Kidney (tissue), 14 donors: ENCODE results near the gene RBMS1. TPM values are rescaled to one million over a fixed set of nuclear protein-coding genes. Genes with fewer than 3 reads are reported as not detected.

Experiments used
- DNase-seq, 5 donors: peaks; one replicate each; pipeline ENCODE4 v3.0.0-alpha.2; 2013 to 2020
- FAIRE-seq: peaks from 2 replicates; lab custom pipeline; 2012; peaks lifted over from hg19 to GRCh38; lab: Jason Lieb, UNC
- H3K27ac ChIP-seq, 2 donors: one replicate each; pipeline ENCODE4 v1.7.0; 2013; ENCODE audit warnings: low read depth in 2 of 2, low read length in 2 of 2, inconsistent platforms in 1 of 2
- H3K27me3 ChIP-seq: one replicate; pipeline ENCODE4 v1.7.1; 2013; ENCODE audit warnings: low read length, inconsistent platforms; ENCODE audit not compliant: control insufficient read depth, insufficient read depth
- H3K36me3 ChIP-seq, 3 donors: one replicate each; pipeline versions ENCODE4 v1.7.0 to v1.7.1; 2013; ENCODE audit warnings: low read length in 3 of 3, control low read depth in 1 of 3, inconsistent platforms in 1 of 3; ENCODE audit not compliant: insufficient read depth in 3 of 3, control insufficient read depth in 2 of 3
- H3K4me1 ChIP-seq, 3 donors: one replicate each; pipeline versions ENCODE4 v1.7.0 to v1.7.1; 2013; ENCODE audit warnings: low read length in 3 of 3, inconsistent platforms in 1 of 3, low read depth in 1 of 3; ENCODE audit not compliant: control insufficient read depth in 2 of 3, insufficient read depth in 2 of 3
- H3K4me3 ChIP-seq, 3 donors: one replicate each; pipeline versions ENCODE4 v1.7.0 to v1.8.1; 2013; ENCODE audit warnings: low read length in 3 of 3, control low read depth in 1 of 3, inconsistent platforms in 1 of 3
- H3K9ac ChIP-seq, 3 donors: one replicate each; pipeline versions ENCODE4 v1.7.0 to v1.7.1; 2013; ENCODE audit warnings: low read length in 3 of 3, control low read depth in 1 of 3, inconsistent platforms in 1 of 3
- H3K9me3 ChIP-seq, 3 donors: one replicate each; pipeline versions ENCODE4 v1.7.0 to v1.7.1; 2013; ENCODE audit warnings: low read length in 3 of 3, control low read depth in 1 of 3, inconsistent platforms in 1 of 3; ENCODE audit not compliant: control insufficient read depth in 2 of 3, insufficient read depth in 1 of 3
- intact Hi-C: fragments of 100-400 bp; cut with DNase I; formaldehyde crosslinking; loops from one replicate; pipeline ENCODE4 v1.11.1; 2022
- polyA plus RNA-seq: library from polyadenylated mRNA; stranded (reverse); fragments of 350-450 nt; fragmentation: Illumina TruSeq; extraction: RNeasy Lipid Tissue Mini Kit (QIAGEN cat#74804); gene quantifications from one replicate; pipeline ENCODE4 v1.2.3, GENCODE V29; 2014; ENCODE audit warnings: low read depth, low replicate concordance; ENCODE audit not compliant: insufficient read depth
- total RNA-seq: library from RNA; stranded (reverse); fragmentation: NEBNext Ultra II Directional; extraction: Animal tissue kit (Norgen Biotek cat#: 25700); gene quantifications from one replicate; pipeline ENCODE4 v1.2.1, GENCODE V29; 2021
- TF ChIP-seq, protein P1 (sequence below): IDR thresholded peaks from 3 replicates; pipeline ENCODE4 v1.5.1; 2012; ENCODE audit warnings: mild to moderate bottlenecking, moderate library complexity, borderline replicate concordance; ENCODE audit not compliant: insufficient read depth; ENCODE audit errors: extremely low read depth
- donor health status: control.
- donor health status: control.
- donor health status: control.
- donor health status: control.
- donor health status: control.
- donor health status: DM: yes; HTN: yes; CAD: no.
- donor health status: Normal renal cell carcinoma (clear cell type).

RBMS1 gene
- total and polyA plus RNA-seq, 2 donors from 2014 or later, result 25.6 to 94.8 TPM

DNA sequence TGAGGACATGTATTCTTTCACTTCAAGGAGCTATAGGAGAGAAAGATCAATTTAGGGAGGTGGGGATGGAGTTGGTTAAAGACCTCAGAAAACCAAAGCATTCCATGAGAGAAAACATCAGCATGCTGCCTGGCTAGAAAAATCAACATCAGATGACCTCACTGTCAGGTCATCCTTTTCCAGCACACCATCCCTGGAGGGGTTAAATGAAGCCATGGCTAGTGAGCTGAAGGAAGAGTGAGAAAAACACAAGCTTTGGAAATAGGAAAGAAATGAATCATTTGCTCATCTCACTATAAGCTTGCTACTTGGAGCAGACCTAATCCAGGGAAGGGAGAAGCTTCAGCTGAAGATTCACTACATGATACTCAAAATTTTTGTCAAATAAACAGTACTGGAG lies 184.0 kb downstream of the RBMS1 start:
- Histone ChIP-seq H3K27me3 (no peaks in the 10 kb centered on the region), H3K27ac (no peak overlapping the region), H3K4me3 (no peak overlapping the region), H3K9ac (no peak overlapping the region), H3K36me3 (peaks cover 0 to 11% (median 0%) of the 10 kb centered on the region in 3 donors), H3K9me3 (no peaks in the 10 kb centered on the region), H3K4me1 (no peaks in the 10 kb centered on the region)
- intact Hi-C loops, result no loop called here
- TF ChIP-seq, protein P1, sequence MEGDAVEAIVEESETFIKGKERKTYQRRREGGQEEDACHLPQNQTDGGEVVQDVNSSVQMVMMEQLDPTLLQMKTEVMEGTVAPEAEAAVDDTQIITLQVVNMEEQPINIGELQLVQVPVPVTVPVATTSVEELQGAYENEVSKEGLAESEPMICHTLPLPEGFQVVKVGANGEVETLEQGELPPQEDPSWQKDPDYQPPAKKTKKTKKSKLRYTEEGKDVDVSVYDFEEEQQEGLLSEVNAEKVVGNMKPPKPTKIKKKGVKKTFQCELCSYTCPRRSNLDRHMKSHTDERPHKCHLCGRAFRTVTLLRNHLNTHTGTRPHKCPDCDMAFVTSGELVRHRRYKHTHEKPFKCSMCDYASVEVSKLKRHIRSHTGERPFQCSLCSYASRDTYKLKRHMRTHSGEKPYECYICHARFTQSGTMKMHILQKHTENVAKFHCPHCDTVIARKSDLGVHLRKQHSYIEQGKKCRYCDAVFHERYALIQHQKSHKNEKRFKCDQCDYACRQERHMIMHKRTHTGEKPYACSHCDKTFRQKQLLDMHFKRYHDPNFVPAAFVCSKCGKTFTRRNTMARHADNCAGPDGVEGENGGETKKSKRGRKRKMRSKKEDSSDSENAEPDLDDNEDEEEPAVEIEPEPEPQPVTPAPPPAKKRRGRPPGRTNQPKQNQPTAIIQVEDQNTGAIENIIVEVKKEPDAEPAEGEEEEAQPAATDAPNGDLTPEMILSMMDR, result no peak
- FAIRE-seq, result no peak
- DNase-seq, result no peak

DNA sequence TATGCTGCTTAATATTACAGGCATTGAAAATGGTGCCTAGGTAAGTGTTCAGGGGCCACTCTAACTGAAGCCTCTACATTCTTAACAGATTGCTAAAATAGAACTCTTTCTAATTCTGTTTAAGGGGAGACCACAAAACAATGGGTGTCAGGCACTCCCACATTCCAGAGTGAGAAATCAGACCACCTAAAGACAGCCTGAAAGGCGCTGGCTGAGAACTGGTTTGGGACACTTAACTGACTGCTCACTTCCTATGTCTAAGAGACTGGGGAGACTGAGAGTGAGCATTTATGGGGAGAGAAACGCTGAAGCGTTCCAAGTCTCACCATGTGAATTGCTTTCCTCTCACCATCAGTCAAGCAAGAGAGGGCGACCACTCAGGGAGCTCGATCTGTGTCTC lies 184.7 kb downstream of the RBMS1 start:
- Histone ChIP-seq H3K4me1 (no peaks in the 10 kb centered on the region), H3K27ac (no peak overlapping the region), H3K9me3 (no peaks in the 10 kb centered on the region), H3K9ac (no peak overlapping the region), H3K4me3 (no peak overlapping the region), H3K36me3 (peaks cover 0 to 11% (median 0%) of the 10 kb centered on the region in 3 donors), H3K27me3 (no peaks in the 10 kb centered on the region)
- intact Hi-C loops, result no loop called here
- TF ChIP-seq, protein P1, result no peak
- no peak for FAIRE-seq
- no peak for DNase-seq

DNA sequence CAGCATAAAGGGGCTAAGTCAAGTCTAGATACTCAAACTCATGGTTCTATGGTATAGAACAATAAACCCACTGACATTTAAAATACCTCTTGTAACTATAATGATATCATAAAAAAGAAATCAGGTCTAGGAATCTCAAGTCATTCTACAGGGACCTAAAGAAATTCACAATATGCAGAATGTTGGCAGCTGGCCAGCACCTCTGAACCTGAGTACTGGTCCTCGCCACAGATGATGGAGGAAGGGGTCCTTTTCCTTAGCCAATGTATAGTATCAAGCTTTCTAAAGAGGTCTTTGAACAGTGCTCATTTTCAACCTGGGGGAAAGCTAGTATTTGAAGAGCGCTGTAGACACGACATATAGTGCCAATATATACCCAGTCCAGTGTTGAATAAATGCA lies 185.1 kb downstream of the RBMS1 start:
- no peak for FAIRE-seq
- TF ChIP-seq, protein P1, result no peak
- Histone ChIP-seq H3K9ac (no peak overlapping the region), H3K36me3 (peaks cover 0 to 11% (median 0%) of the 10 kb centered on the region in 3 donors), H3K4me3 (no peak overlapping the region), H3K27ac (no peak overlapping the region), H3K27me3 (no peaks in the 10 kb centered on the region), H3K4me1 (peaks cover 0 to 3% (median 0%) of the 10 kb centered on the region in 3 donors), H3K9me3 (no peaks in the 10 kb centered on the region)
- DNase-seq, result no peak
- intact Hi-C loops, result no loop called here

DNA sequence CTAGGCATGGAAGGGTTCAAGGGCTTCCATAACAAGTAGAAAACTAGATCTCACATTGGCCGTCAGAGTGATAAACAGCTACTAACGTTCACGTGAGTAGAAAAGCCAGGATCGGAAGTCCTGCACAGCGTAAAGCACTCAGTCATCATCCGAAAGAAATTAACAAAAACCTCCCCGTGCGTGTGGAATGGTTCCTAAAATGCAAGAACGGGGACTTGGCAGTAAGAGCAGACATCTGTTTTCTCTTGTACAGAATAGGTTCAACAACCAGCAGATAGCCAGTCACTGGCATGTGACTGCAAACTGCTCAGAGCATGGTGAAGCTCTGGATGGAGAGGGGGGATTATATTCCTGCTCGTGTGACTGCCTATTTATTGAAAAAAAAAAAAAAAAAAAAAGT lies 186.6 kb downstream of the RBMS1 start:
- H3K27ac ChIP-seq, result no peak overlapping the region
- intact Hi-C loops, result no loop called here
- no peaks in the 10 kb centered on the region for H3K27me3 ChIP-seq
- no peak for FAIRE-seq
- H3K36me3 ChIP-seq, result peaks cover 0 to 13% (median 0%) of the 10 kb centered on the region in 3 donors
- H3K4me3 ChIP-seq, result no peak overlapping the region
- TF ChIP-seq, protein P1, result no peak
- no peaks in the 10 kb centered on the region for H3K9me3 ChIP-seq
- no peak overlapping the region for H3K9ac ChIP-seq
- DNase-seq, result no peak
- peaks cover 0 to 4% (median 0%) of the 10 kb centered on the region in 3 donors for H3K4me1 ChIP-seq
